Esophagus squamous epithelium (tissue), 5 donors: Measurements from ENCODE around the gene WDR64. TPM values are rescaled to one million over a fixed set of nuclear protein-coding genes. Genes with fewer than 3 reads are reported as not detected.

Experiments
- DNase-seq: peaks from one replicate; lab custom pipeline; 2025; lab: John Stamatoyannopoulos, UW
- H3K27ac ChIP-seq, 4 donors: fragments of 200-600 bp; sonication (generic); one replicate each; pipeline ENCODE4 v1.5.1; 2016 to 2019; ENCODE audit warnings: mild to moderate bottlenecking in 1 of 4
- H3K27me3 ChIP-seq, 4 donors: fragments of 200-600 bp; sonication (generic); 1 replicate in 3 of 4; 2 replicates in 1 of 4; pipeline versions ENCODE4 v1.5.1 to v1.6.0; 2017 to 2021; ENCODE audit warnings: antibody characterized with exemption in 1 of 4
- H3K36me3 ChIP-seq, 3 donors: fragments of 200-600 bp; sonication (generic); one replicate each; pipeline ENCODE4 v1.5.1; 2016 to 2019
- H3K4me1 ChIP-seq, 3 donors: fragments of 200-600 bp; sonication (generic); one replicate each; pipeline ENCODE4 v1.5.1; 2017 to 2019
- H3K4me3 ChIP-seq, 4 donors: fragments of 200-600 bp; sonication (generic); 1 replicate in 3 of 4; 2 replicates in 1 of 4; pipeline ENCODE4 v1.5.1; 2016 to 2019; ENCODE audit warnings: mild to moderate bottlenecking in 2 of 4, moderate library complexity in 1 of 4
- H3K9me3 ChIP-seq, 3 donors: fragments of 200-600 bp; sonication (generic); one replicate each; pipeline ENCODE4 v1.5.1; 2016 to 2019
- POLR2A ChIP-seq, 4 donors: fragments of 450-650 bp; IDR thresholded peaks; one replicate each; pipeline ENCODE4 v1.6.1; 2017; ENCODE audit warnings: antibody characterized with exemption in 4 of 4, mild to moderate bottlenecking in 4 of 4, moderate library complexity in 3 of 4
- WGBS, 2 donors: methylation state at CpG; one replicate each; pipeline ENCODE4 v1.1.5; 2018; 5-methylcytosine and 5-hydroxymethylcytosine counted together
- intact Hi-C: fragments of 100-400 bp; cut with DNase I; formaldehyde crosslinking; loops from one replicate; pipeline ENCODE4 v1.15.0; 2022
- total RNA-seq, 4 donors: library from RNA; depleted of rRNA; stranded (reverse); fragments of >200 nt; gene quantifications; one replicate each; pipeline ENCODE4 v1.1.0, GENCODE V29; 2016
- TF ChIP-seq, protein P1 (sequence below), 6 experiments: fragments of 450-650 bp in 4 of 6; fragments of 200-600 bp in 2 of 6; sonication (generic) in 2 of 6; IDR thresholded peaks; one replicate each; pipeline ENCODE4 v1.5.1; 2016 to 2019; ENCODE audit warnings: antibody characterized with exemption in 6 of 6, mild to moderate bottlenecking in 4 of 6, moderate library complexity in 4 of 6
- donor health status: DM: yes; HTN: yes; CAD: no.

WDR64 gene
- total RNA-seq, 4 donors from 2014 or later: not detected

- 82 to 100% methylated on average over 1 of the region's 1 CpG for WGBS, 2 donors
- Histone ChIP-seq H3K27ac (no peak overlapping the region), H3K4me3 (no peak overlapping the region), H3K36me3 (peaks cover 0 to 29% (median 0%) of the 10 kb centered on the region in 3 donors), H3K9me3 (no peaks in the 10 kb centered on the region), H3K4me1 (peaks cover 0 to 11% (median 0%) of the 10 kb centered on the region in 3 donors), H3K27me3 (no peaks in the 10 kb centered on the region)
- TF ChIP-seq POLR2A (IDR thresholded peaks at IDR 0.05): no peak
- TF ChIP-seq, protein P1, sequence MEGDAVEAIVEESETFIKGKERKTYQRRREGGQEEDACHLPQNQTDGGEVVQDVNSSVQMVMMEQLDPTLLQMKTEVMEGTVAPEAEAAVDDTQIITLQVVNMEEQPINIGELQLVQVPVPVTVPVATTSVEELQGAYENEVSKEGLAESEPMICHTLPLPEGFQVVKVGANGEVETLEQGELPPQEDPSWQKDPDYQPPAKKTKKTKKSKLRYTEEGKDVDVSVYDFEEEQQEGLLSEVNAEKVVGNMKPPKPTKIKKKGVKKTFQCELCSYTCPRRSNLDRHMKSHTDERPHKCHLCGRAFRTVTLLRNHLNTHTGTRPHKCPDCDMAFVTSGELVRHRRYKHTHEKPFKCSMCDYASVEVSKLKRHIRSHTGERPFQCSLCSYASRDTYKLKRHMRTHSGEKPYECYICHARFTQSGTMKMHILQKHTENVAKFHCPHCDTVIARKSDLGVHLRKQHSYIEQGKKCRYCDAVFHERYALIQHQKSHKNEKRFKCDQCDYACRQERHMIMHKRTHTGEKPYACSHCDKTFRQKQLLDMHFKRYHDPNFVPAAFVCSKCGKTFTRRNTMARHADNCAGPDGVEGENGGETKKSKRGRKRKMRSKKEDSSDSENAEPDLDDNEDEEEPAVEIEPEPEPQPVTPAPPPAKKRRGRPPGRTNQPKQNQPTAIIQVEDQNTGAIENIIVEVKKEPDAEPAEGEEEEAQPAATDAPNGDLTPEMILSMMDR (IDR thresholded peaks at IDR 0.05): no peak
- intact Hi-C loops: no loop called here
- no peak for DNase-seq
These were observed 21.6 kb upstream of the WDR64 start for GRCh38 chr1:241630476-241630875.

DNA sequence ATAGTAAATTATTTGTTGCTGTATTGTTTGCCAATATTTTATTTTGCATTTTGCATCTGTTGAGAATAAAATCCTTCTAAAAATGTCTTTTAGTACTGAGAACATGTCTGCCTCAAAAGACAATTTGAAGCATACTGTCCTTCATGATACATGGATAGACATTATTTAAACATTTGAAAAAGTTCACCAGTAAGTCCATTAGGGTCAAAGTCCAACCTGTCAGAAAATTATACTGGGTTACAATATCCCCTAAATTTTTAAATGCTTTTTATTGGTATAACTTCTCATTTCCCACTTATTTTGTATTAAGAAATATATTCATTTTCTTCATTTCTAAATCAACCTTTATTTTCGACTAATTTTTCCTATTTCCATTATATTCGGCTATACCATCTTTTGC, 21.2 kb upstream of the WDR64 start:
- peaks cover 0 to 31% (median 0%) of the 10 kb centered on the region in 3 donors for H3K36me3 ChIP-seq
- DNase-seq: no peak
- no peak overlapping the region for H3K27ac ChIP-seq
- intact Hi-C loops: no loop called here
- H3K4me1 ChIP-seq: peaks cover 0 to 11% (median 0%) of the 10 kb centered on the region in 3 donors
- no peak overlapping the region for H3K4me3 ChIP-seq
- 87 to 93% methylated on average over 2 of the region's 2 CpGs for WGBS, 2 donors
- H3K27me3 ChIP-seq: no peaks in the 10 kb centered on the region
- TF ChIP-seq POLR2A (IDR thresholded peaks at IDR 0.05): no peak
- TF ChIP-seq, protein P1 (IDR thresholded peaks at IDR 0.05): no peak
- H3K9me3 ChIP-seq: no peaks in the 10 kb centered on the region

DNA sequence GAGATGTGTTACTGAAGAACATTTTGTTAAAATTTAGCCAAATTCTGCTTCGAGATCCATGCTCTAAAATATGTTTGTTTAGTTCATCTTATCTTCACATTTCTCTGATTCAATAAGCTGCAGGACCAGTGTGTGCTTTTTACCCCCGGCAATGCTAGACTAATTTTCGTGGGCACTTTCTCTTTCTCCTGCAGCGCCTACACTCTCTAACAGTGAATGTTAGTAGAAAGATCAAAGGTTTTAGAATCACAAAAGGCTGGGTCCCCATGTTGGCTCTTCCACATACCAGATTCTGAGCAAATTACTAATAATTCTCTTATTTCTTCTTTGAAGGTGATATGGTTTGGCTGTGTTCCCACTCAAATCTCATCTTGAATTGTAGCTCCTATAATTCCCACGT, 20.4 kb upstream of the WDR64 start:
- no peak overlapping the region for H3K4me3 ChIP-seq
- TF ChIP-seq, protein P1 (IDR thresholded peaks at IDR 0.05): no peak
- no peak for TF ChIP-seq POLR2A (IDR thresholded peaks at IDR 0.05)
- no peaks in the 10 kb centered on the region for H3K27me3 ChIP-seq
- intact Hi-C loops: no loop called here
- H3K36me3 ChIP-seq: peaks cover 0 to 31% (median 0%) of the 10 kb centered on the region in 3 donors
- H3K27ac ChIP-seq: no peak overlapping the region
- DNase-seq: no peak
- no peaks in the 10 kb centered on the region for H3K9me3 ChIP-seq
- WGBS, 2 donors: 89% methylated on average over 5 of the region's 5 CpGs
- peaks cover 0 to 19% (median 0%) of the 10 kb centered on the region in 3 donors for H3K4me1 ChIP-seq

GRCh38 chr1:241632987-241633386, 19.1 kb upstream of the WDR64 start:
- Histone ChIP-seq H3K27ac (no peak overlapping the region), H3K4me1 (peaks cover 0 to 24% (median 9%) of the 10 kb centered on the region in 3 donors), H3K27me3 (no peaks in the 10 kb centered on the region), H3K4me3 (no peak overlapping the region), H3K9me3 (no peaks in the 10 kb centered on the region), H3K36me3 (peaks cover 0 to 31% (median 0%) of the 10 kb centered on the region in 3 donors)
- no peak for DNase-seq
- intact Hi-C loops: no loop called here
- 92% methylated on average over 3 of the region's 3 CpGs for WGBS, 2 donors
- TF ChIP-seq POLR2A (IDR thresholded peaks at IDR 0.05): no peak
- TF ChIP-seq, protein P1 (IDR thresholded peaks at IDR 0.05): no peak

DNA sequence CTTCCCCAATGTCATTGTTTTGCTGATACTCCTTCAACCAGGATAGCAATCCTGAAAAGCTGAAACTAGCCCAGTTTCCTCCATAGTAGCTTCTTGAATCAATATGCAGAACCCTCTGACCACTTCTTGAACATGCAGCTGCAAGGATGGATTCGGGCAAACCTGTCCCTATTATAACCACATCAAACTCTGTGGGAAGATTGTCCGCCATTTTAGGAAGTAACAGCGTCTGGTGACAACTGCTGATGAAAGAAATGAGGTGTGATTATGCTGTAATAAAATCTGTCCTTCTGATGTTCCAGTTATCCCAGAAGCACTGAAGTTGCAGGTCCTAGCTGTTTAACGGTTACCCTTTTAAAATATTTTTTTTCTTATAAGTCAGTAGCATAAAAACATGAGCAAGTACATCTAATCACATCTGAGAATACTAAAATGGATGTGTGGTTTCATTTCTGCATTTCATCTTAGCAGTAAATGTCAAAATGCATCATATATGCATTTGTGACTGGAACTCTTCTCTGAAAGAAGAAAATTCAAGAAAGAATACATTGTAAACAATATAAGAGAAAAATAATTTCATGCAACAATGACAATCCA, 16.4 kb upstream of the WDR64 start:
- peaks cover 0 to 39% (median 14%) of the 10 kb centered on the region in 3 donors for H3K4me1 ChIP-seq
- no peaks in the 10 kb centered on the region for H3K9me3 ChIP-seq
- H3K27me3 ChIP-seq: no peaks in the 10 kb centered on the region
- no peak for DNase-seq
- intact Hi-C loops: no loop called here
- H3K4me3 ChIP-seq: no peak overlapping the region
- TF ChIP-seq POLR2A (IDR thresholded peaks at IDR 0.05): no peak
- TF ChIP-seq, protein P1 (IDR thresholded peaks at IDR 0.05): no peak
- 98% methylated on average over 4 of the region's 4 CpGs for WGBS, 2 donors
- peaks cover 0 to 31% (median 0%) of the 10 kb centered on the region in 3 donors for H3K36me3 ChIP-seq
- no peak overlapping the region for H3K27ac ChIP-seq
